GM10266 (cell line): ENCODE data around the gene WDFY1.
"Not testable (repeated sequence)": the region's sequence is repeated elsewhere in the genome, so short reads cannot be mapped to it uniquely, and the experiment has no call there.

Source experiments
- DNase-seq: peaks from one replicate; pipeline ENCODE4 v3.0.0; 2012; ENCODE audit errors: extremely low spot score
- CTCF ChIP-seq: IDR thresholded peaks from 2 replicates; pipeline ENCODE4 v1.5.1; 2012; ENCODE audit warnings: mild to moderate bottlenecking, low read depth; ENCODE audit not compliant: control insufficient read depth, insufficient read depth; ENCODE audit errors: missing control alignments

The WDFY1 gene

GRCh38 chr2:223880796-223881195, 64.3 kb downstream of the WDFY1 start:
- no peak for DNase-seq
- no peak for TF ChIP-seq CTCF

- DNase-seq: no peak
- TF ChIP-seq CTCF: no peak
These were observed 67.3 kb downstream of the WDFY1 start for GRCh38 chr2:223877721-223878410.

- no peak for TF ChIP-seq CTCF
- no peak for DNase-seq
These were observed 71.5 kb downstream of the WDFY1 start for GRCh38 chr2:223873672-223874071.

- not testable (repeated sequence) for DNase-seq
These were observed 72.4 kb downstream of the WDFY1 start for GRCh38 chr2:223872772-223873171.

- DNase-seq: not testable (repeated sequence)
These were observed 73.5 kb downstream of the WDFY1 start for GRCh38 chr2:223871661-223872060.

GRCh38 chr2:223870840-223871611, 74.1 kb downstream of the WDFY1 start:
- DNase-seq: no peak
- TF ChIP-seq CTCF: no peak

- DNase-seq: no peak
These were observed 77.1 kb downstream of the WDFY1 start for GRCh38 chr2:223868005-223868404.

More at GRCh38 chr2:223868005-223868404, 77.1 kb downstream of the WDFY1 start:
- no peak for TF ChIP-seq CTCF
